PC-9 (cell line): ENCODE results near the gene PLRG1.

Source experiments
- EZH2 ChIP-seq: fragments of 200-600 bp; sonication (generic); IDR thresholded peaks from 2 replicates; pipeline ENCODE4 v1.8.0; 2017; ENCODE audit warnings: antibody characterized with exemption, low read depth
- TF ChIP-seq, protein P1 (sequence below): fragments of 200-600 bp; sonication (generic); conservative IDR thresholded peaks from 2 replicates; pipeline ENCODE4 v1.6.1; 2017; ENCODE audit warnings: mixed run types, antibody characterized with exemption, mild to moderate bottlenecking, moderate library complexity

DNA sequence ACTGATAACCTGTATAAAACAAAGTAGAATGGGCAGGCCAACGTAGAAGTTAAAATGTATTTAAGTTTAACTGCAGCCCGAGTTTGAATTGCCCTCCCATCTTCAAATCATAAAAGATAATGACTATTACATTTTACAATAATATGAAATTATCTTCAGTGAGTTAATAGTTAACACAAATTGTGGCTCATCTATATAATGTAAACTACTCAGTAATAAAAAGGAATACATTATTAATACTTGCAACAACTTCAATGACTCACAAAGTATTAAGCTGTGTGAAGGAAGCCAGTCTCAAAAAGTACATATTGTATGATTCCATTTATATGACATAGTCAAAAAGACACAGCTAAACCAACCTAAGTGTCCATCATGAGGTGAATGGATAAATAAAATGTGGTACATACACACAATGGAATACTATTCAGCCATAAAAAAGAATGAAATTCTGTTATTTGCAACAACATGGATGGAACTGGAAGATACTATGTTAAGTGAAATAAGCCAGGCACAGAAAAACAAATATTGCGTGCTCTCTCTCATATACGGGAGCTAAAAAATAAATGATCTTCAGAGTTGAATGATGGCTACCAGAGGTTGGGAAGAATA, 7.8 kb downstream of the PLRG1 start:
- TF ChIP-seq, protein P1, sequence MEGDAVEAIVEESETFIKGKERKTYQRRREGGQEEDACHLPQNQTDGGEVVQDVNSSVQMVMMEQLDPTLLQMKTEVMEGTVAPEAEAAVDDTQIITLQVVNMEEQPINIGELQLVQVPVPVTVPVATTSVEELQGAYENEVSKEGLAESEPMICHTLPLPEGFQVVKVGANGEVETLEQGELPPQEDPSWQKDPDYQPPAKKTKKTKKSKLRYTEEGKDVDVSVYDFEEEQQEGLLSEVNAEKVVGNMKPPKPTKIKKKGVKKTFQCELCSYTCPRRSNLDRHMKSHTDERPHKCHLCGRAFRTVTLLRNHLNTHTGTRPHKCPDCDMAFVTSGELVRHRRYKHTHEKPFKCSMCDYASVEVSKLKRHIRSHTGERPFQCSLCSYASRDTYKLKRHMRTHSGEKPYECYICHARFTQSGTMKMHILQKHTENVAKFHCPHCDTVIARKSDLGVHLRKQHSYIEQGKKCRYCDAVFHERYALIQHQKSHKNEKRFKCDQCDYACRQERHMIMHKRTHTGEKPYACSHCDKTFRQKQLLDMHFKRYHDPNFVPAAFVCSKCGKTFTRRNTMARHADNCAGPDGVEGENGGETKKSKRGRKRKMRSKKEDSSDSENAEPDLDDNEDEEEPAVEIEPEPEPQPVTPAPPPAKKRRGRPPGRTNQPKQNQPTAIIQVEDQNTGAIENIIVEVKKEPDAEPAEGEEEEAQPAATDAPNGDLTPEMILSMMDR, result no peak
- TF ChIP-seq EZH2, result no peak
